G401.6 (cell line): Measurements from ENCODE around the gene MON1B.
"Not testable (repeated sequence)": the region's sequence is repeated elsewhere in the genome, so short reads cannot be mapped to it uniquely, and the experiment has no call there.

Experiments used
- FAIRE-seq: peaks from 2 replicates; lab custom pipeline; 2012; peaks lifted over from hg19 to GRCh38; lab: Jason Lieb, UNC

MON1B gene

DNA sequence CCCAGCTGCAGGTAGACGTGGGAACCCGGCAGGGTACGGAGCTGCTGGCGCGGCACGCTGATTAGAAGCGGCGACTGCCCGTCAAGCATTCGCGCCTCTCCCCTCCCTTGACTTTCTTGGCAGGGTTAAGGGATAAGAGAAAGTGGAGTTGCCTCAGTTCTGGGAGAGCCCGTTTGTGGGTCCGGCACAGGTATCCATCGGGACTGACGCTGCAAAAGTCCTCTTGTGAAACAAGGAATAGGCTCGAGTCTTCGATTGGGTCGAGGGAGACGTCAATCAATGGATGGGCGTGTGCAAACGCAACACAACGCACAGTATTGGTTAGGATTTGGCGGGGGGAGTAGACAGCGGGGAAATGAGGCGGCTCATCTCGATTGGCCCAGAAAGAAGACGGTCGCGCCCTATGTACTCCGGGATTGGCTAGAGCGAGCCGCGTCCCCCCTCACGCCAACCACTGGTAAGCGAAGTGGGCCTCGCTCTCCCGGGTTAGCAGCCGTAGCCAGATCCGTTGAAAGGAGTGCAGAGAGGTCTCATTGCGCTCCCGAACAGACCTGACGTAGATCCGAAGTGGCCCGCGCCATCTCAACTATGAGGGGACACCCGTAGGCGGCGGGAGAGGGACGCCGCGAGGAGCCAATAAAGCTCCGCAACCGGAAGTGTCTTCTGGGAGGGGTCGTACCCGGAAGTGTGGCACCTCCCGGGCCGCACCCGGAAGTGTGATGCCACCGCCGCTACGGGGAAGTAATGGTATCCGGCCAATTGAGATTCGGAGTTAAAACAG is at the start of gene MON1B:
TSS of gene MON1B (plus strand) at position 713 of the 781 bp plus-strand sequence. CDS start 296 bp downstream, outside the sequence.
- FAIRE-seq: peak; percentile 98

- no peak for FAIRE-seq
Measured at GRCh38 chr16:77143364-77143763, 47.6 kb upstream of the MON1B start.

DNA sequence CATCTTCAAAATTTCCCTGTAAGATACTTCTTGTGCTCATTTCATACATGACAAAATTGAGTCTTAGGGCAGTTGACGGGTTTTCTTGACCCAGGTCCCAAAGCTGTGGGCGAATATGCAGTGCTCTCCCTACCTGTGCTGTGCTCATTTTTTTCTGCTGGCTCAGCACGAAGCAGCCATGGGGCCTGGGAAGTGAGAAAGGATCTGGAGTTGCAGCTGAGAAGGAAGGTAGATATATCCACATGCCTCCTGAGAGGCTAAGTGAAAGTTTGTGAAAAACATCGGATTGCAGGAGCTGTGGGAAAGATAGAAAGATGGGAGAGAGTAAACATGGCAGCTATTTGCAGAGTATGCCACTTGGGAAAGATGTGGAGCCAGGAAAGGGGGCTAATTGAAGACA is 42.9 kb upstream of the MON1B start:
- FAIRE-seq: no peak

DNA sequence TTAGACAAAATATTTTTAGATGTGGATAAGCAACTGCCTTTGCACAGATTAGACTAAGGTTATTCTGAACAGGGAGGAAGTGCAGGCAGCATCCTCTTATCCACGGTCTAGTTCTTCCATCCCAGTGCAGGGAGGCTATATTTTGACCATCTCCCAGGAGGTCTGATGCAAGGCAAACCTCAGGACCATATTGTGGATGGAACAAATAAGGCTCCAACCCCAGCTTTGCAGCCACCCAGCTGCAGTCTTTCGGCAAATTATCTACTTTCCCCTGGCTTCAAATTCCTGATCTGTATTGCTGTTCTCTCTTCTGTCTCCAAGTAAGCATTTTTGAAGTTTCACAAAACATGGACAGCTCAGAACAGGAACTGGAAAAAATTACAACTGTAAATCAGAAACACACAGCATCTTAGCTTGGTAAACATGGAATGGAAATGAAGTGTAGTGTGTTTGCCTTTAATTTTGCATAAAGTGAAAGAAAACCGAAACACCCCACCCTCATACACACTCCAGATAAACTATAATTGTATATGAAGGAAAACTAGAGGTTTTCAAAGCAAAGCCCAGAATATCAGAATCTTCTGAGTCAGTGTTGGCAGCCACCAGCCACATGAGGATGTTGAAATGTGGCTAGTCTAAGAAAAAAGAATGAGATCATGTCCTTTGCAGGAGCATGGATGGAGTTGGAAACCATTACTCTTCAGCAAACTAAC is 33.5 kb upstream of the MON1B start:
- no peak for FAIRE-seq

- no peak for FAIRE-seq
Measured at GRCh38 chr16:77158293-77158692, 32.7 kb upstream of the MON1B start.

- no peak for FAIRE-seq
Measured at GRCh38 chr16:77165006-77165405, 26.0 kb upstream of the MON1B start.

DNA sequence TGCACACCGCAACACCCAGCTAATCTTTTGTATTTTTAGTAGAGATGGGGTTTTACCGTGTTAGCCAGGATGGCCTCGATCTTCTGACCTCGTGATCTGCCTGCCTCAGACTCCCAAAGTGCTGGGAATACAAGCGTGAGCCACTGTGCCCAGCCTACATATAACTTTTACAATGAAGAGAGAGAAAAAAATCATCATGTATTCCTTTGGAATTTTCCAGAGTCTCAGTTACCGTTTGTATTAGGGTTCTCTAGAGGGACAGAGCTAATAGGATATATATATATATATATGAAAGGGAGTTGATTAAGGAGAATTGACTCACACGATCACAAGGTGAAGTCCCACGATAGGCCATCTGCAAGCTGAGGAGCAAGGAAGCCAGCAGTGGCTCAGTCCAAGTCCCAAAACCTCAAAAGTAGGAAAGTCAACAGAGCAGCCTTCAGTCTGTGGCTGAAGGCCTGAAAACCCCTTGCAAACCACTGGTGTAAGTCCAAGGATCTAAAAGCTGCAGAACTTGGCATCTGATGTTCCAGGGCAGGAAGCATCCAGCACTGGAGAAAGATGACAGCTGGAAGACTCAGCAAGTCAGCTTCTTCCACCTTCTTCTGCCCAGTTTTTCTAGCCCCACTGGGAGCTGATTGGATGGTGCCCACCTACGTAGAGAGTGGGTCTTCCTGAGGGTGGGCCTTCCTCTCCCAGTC is 25.3 kb upstream of the MON1B start:
- FAIRE-seq: not testable (repeated sequence)

DNA sequence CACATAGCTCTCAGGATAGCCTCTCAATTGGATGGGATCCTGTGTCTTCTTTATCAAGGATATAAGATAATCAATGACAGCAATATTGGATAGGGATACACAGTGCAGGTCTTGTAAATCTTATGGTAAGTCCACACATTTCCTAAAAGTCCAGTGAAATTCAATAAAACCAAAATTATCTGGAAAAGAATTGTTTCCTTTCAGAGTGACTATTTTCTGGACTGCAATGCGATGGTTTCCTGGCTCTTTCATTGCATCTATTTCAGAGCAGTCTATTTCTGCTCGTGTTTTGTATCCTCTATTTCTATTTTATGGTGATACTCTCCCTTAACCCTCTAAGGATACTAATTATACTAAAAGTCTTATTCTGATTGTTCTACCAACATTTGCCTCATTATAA is 24.3 kb upstream of the MON1B start:
- FAIRE-seq: no peak

GRCh38 chr16:77168901-77169300 is 22.1 kb upstream of the MON1B start:
- no peak for FAIRE-seq

DNA sequence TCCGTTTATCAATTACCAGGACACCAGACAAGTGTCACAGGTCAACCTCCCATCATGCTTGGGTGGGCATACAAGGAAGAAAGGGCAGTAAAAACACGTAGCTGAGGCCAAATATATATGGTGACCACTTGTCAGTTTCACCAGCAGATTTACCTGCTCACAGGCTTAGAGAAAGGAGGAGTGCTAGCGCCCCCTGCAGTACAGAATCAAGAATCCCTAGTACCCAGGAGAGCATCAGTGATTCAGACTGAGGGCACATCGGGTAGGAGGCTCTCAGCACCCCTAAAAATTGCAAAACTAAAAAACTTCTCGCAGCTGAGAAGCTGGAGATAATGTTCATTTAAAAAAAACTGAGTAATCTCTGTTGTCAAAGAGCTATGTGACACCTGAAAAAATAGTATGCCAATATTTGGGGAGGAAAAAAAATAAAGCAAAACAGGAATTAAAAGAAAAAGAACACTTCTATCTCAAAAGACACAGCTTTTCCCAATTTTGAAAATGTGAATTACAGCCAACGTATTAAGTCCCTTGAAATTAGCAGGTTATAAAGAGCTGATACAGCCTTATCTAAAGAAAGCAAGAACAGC is 21.2 kb upstream of the MON1B start:
- FAIRE-seq: no peak

- no peak for FAIRE-seq
Measured at GRCh38 chr16:77170805-77171204, 20.2 kb upstream of the MON1B start.

DNA sequence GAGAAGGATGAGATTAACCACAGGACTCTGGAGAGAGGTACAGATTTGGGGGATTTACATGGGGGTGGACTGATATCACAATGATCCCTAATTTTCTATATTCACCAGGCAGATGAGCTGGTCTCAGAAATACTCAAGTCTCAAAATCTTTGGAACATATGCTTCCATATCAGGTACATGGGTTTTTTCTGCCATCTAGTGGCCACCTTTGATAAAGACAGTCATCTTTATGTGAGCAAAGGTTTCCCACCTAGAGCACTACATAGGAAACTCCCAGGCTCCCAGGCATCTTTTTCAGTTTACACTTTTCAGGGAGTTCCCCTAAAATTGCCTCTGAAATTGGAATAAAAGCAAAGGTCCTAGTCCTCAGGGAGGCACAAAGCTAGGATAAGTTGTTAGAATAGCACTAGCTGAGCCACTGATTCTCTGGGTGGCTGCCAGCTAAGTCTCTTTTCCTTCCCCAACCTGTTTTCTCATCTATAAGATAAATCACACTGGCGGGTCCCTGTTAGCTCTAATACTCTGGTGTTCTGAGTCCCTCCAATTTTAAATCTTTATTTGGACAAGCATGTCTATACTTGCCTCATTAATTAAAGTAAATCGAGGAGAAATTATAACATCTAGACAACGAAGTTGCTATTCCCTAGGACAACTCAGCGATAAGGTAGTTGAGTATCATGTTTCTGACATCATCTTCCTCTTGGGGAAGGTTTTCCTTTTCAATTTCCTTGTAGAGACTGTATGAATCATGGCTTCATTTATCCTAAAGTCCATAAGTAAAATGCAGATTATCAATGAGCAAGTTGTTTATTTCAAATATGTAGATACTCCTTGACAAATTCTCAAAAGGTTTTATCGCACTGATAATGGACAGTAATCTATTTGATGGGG is 19.0 kb upstream of the MON1B start:
- peak; percentile 67 for FAIRE-seq

DNA sequence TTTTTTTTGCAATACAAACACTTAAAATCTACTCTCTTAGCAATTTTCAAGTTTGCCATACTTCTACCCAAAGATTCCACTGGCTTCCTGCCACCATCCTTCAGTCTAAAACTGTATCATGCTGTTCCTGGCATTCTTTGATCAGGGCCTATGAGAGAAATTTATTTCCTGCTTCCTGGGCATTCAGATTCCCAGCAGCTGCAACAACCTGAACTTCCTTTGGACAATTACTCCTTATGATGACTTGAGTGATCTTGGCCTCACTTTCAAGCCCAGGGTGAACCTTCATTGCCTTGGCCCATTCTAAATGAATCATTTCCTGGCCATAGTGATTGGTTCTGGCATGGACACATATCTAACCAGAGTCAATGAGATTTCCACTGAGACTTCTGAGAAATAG is 18.0 kb upstream of the MON1B start:
- FAIRE-seq: no peak

GRCh38 chr16:77183137-77183536 is 7.9 kb upstream of the MON1B start:
- FAIRE-seq: no peak

DNA sequence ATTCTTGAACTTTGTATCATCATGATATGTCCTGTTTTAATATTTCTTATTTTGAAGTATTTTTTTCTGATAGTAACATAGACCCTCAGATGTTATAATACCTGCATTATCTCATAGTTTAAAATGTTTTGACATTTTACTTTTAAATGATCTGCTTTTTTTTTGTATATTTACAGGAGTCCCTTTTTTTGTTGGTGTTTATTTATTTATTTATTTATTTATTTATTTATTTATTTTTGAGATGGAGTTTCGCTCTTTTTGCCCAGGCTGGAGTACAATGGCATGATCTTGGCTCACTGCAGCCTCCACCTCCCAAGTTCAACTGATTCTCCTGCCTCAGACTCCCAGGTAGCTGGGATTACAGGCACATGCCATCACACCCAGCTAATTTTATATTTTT is 4.7 kb upstream of the MON1B start:
- FAIRE-seq: peak; percentile 48

DNA sequence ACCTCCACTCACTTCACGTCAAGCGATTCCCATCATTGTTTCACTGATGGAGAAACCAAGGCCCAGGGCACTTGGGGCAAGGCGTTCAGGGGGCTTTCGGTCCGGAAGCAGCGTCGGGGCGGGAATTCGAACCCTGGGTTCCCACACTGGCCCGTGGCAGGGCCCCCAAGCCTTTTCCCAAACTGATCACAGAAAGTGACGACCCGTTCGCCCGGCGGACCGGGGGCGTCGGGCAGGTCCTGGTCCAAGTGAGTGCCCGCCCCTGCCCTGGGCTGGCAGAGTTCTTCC is 856 bp upstream of the MON1B start:
- no peak for FAIRE-seq

GRCh38 chr16:77191259-77191969 is 424 bp downstream of the MON1B start:
- no peak for FAIRE-seq

DNA sequence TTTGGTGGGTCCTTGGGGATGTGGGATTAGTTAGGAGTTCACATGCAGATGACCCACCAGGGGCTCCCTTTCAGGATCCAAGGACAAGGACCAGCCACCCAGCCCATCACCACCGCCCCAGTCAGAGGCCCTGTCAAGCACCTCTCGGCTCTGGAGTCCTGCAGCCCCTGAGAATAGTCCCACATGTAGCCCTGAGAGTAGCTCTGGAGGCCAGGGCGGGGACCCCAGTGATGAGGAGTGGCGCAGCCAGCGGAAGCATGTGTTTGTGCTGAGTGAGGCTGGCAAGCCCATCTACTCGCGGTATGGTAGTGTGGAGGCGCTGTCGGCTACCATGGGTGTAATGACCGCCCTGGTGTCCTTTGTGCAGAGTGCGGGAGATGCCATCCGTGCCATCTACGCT is 2.4 kb downstream of the MON1B start:
- no peak for FAIRE-seq

DNA sequence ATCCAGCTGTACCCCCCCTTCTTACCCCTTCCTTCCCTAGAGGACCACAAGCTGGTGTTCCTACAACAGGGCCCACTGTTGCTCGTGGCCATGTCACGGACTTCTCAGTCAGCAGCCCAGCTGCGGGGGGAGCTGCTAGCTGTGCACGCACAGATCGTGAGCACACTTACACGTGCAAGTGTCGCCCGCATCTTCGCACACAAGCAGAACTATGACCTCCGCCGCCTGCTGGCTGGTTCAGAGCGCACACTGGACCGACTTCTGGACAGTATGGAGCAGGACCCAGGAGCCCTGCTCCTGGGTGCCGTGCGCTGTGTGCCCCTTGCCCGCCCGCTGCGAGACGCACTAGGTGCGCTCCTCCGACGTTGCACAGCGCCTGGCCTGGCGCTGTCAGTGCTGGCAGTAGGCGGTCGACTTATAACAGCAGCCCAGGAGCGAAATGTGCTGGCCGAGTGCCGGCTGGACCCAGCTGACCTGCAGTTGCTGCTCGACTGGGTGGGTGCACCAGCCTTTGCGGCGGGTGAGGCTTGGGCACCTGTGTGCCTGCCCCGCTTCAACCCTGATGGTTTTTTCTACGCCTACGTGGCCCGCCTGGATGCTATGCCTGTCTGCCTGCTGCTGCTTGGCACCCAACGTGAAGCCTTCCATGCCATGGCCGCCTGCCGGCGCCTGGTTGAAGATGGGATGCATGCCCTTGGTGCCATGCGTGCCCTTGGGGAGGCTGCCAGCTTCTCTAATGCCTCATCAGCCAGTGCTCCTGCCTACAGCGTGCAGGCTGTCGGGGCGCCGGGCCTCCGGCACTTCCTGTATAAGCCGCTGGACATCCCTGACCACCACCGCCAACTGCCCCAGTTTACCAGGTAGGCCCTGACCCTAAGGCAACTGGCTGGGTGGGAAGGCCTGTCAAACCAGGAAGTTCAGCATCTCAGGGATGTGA is 3.6 kb downstream of the MON1B start:
- FAIRE-seq: no peak

- FAIRE-seq: no peak
Measured at GRCh38 chr16:77195411-77195810, 4.4 kb downstream of the MON1B start.
